Measurements from ENCODE around the gene WWTR1.

The WWTR1 gene

GRCh38 chr3:149640976-149641728, 16.7 kb downstream of the WWTR1 start:
- no peak for TF ChIP-seq CTCF (IDR thresholded peaks at IDR 0.05; ENCODE audit: control extremely low read depth, extremely low read depth, low read depth, missing control alignments)
- POLR2A ChIA-PET = no interaction called here
- DNase-seq (ENCODE audit: extremely low spot score) = no peak
- CTCF ChIA-PET = interaction anchor here (1.0 to 2.1 kb wide), 7 partner anchors 8 to 129 kb away, joined by 3 to 5 read pairs (median 4); partner anchors contain the start of gene WWTR1

GRCh38 chr3:149639093-149639486, 18.7 kb downstream of the WWTR1 start:
- POLR2A ChIA-PET = no interaction called here
- TF ChIP-seq CTCF (IDR thresholded peaks at IDR 0.05; ENCODE audit: control extremely low read depth, extremely low read depth, low read depth, missing control alignments) = no peak
- no peak for DNase-seq (ENCODE audit: extremely low spot score)
- CTCF ChIA-PET = interaction anchor here (1.4 kb wide), 1 partner anchor 13 kb away, joined by 4 read pairs; no protein-coding TSS in a partner anchor

- TF ChIP-seq CTCF (IDR thresholded peaks at IDR 0.05; ENCODE audit: control extremely low read depth, extremely low read depth, low read depth, missing control alignments) = no peak
- DNase-seq (ENCODE audit: extremely low spot score) = no peak
- POLR2A ChIA-PET = no interaction called here
- CTCF ChIA-PET = interaction anchor here (1.1 to 1.4 kb wide), 2 partner anchors 12 to 65 kb away, joined by 3 to 4 read pairs; no protein-coding TSS in a partner anchor
Observed at GRCh38 chr3:149638228-149639092, 19.4 kb downstream of the WWTR1 start.

GRCh38 chr3:149635396-149635795, 22.4 kb downstream of the WWTR1 start:
- ChIA-PET POLR2A (no interaction called here), CTCF (no interaction called here)
- no peak for TF ChIP-seq CTCF (IDR thresholded peaks at IDR 0.05; ENCODE audit: control extremely low read depth, extremely low read depth, low read depth, missing control alignments)
- no peak for DNase-seq (ENCODE audit: extremely low spot score)

GRCh38 chr3:149634573-149634972, 23.3 kb downstream of the WWTR1 start:
- DNase-seq (ENCODE audit: extremely low spot score) = no peak
- CTCF ChIA-PET = no interaction called here
- no peak for TF ChIP-seq CTCF (IDR thresholded peaks at IDR 0.05; ENCODE audit: control extremely low read depth, extremely low read depth, low read depth, missing control alignments)

GRCh38 chr3:149634072-149634471, 23.8 kb downstream of the WWTR1 start:
- no peak for TF ChIP-seq CTCF (IDR thresholded peaks at IDR 0.05; ENCODE audit: control extremely low read depth, extremely low read depth, low read depth, missing control alignments)
- ChIA-PET POLR2A (no interaction called here), CTCF (no interaction called here)
- DNase-seq (ENCODE audit: extremely low spot score) = no peak

More at GRCh38 chr3:149634573-149634972, 23.3 kb downstream of the WWTR1 start:
- POLR2A ChIA-PET = no interaction called here
